BE2C (cell line): ENCODE measurements around the gene TSEN15.

ENCODE experiments used
- DNase-seq: peaks from one replicate; pipeline ENCODE4 v3.0.0-alpha.2; 2020
- H3K27me3 ChIP-seq: fragments of 250-450 bp; sonication (Bioruptor Pico); 2 replicates; pipeline ENCODE4 v1.5.1; 2020; ENCODE audit warnings: mild to moderate bottlenecking
- H3K36me3 ChIP-seq: fragments of 250-450 bp; sonication (Bioruptor Pico); 2 replicates; pipeline ENCODE4 v1.5.1; 2020; ENCODE audit warnings: mild to moderate bottlenecking
- H3K4me1 ChIP-seq: fragments of 250-450 bp; sonication (Bioruptor Pico); 2 replicates; pipeline ENCODE4 v1.5.1; 2020
- H3K4me3 ChIP-seq: 2 replicates; pipeline ENCODE4 v1.5.1; 2011; ENCODE audit warnings: low read depth, low read length
- H3K9me3 ChIP-seq: fragments of 250-450 bp; sonication (Bioruptor Pico); 2 replicates; pipeline ENCODE4 v1.5.1; 2020
- TF ChIP-seq, protein P1 (sequence below): IDR thresholded peaks from 2 replicates; pipeline ENCODE4 v1.5.1; 2012; ENCODE audit warnings: mild to moderate bottlenecking, low read depth, low read length

TSEN15 gene

GRCh38 chr1:184062640-184063286 is 11.2 kb downstream of the TSEN15 start:
- no peaks in the 10 kb centered on the region for H3K9me3 ChIP-seq
- H3K27me3 ChIP-seq = no peaks in the 10 kb centered on the region
- H3K4me3 ChIP-seq = no peak overlapping the region
- H3K4me1 ChIP-seq = no peaks in the 10 kb centered on the region
- TF ChIP-seq, protein P1, sequence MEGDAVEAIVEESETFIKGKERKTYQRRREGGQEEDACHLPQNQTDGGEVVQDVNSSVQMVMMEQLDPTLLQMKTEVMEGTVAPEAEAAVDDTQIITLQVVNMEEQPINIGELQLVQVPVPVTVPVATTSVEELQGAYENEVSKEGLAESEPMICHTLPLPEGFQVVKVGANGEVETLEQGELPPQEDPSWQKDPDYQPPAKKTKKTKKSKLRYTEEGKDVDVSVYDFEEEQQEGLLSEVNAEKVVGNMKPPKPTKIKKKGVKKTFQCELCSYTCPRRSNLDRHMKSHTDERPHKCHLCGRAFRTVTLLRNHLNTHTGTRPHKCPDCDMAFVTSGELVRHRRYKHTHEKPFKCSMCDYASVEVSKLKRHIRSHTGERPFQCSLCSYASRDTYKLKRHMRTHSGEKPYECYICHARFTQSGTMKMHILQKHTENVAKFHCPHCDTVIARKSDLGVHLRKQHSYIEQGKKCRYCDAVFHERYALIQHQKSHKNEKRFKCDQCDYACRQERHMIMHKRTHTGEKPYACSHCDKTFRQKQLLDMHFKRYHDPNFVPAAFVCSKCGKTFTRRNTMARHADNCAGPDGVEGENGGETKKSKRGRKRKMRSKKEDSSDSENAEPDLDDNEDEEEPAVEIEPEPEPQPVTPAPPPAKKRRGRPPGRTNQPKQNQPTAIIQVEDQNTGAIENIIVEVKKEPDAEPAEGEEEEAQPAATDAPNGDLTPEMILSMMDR = no peak
- DNase-seq = no peak
- H3K36me3 ChIP-seq = peaks cover 9% of the 10 kb centered on the region

- H3K36me3 ChIP-seq = peaks cover 6% of the 10 kb centered on the region
These were observed 14.0 kb downstream of the TSEN15 start for GRCh38 chr1:184065559-184065958.

DNA sequence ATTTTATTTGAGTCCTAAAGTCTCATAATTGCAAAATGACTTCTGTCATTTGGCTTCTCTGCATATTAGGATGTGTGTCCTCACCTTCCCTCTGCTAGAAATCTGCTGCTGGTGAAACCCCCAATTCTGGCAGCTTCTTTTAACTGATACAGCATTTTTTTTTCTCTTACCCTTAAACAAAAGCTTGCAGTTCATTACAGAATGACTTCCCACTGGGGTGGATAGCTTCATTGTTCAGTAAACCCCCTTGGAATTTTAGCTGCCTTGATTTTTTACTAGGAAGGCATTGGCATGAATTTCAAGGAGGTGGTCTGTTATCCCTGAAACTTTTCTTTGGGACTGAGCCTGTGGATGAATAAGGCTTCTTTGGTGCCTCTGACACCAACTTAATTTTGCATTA is 16.8 kb downstream of the TSEN15 start:
- H3K9me3 ChIP-seq = no peaks in the 10 kb centered on the region
- DNase-seq = no peak
- TF ChIP-seq, protein P1 = no peak
- H3K4me3 ChIP-seq = no peak overlapping the region
- H3K4me1 ChIP-seq = no peaks in the 10 kb centered on the region
- no peaks in the 10 kb centered on the region for H3K27me3 ChIP-seq
- H3K36me3 ChIP-seq = peaks cover 6% of the 10 kb centered on the region

More at GRCh38 chr1:184065559-184065958, 14.0 kb downstream of the TSEN15 start:
- no peak for DNase-seq
- no peaks in the 10 kb centered on the region for H3K9me3 ChIP-seq
- no peaks in the 10 kb centered on the region for H3K4me1 ChIP-seq
- H3K27me3 ChIP-seq = no peaks in the 10 kb centered on the region
- no peak overlapping the region for H3K4me3 ChIP-seq
- TF ChIP-seq, protein P1 = no peak

DNA sequence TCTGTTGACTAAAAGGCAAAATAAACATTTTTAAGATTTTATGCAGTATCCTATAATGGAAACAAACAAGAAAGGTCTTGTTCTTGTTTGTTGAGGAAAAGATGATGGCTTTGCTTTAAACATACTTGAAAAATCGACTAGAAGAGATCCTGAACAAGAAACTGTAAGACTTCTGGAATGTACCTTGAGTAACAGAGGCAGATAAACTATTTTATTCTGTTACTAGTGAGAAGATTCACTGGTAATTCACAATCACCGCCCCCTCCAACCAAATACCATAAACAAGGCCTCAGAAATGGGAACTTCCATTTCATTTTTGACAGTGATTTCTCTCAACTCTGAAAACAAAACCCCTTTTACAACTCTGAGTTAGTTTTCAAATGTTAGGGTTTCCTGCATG is 18.1 kb downstream of the TSEN15 start:
- H3K4me1 ChIP-seq = no peaks in the 10 kb centered on the region
- TF ChIP-seq, protein P1 = no peak
- no peaks in the 10 kb centered on the region for H3K27me3 ChIP-seq
- no peak for DNase-seq
- H3K36me3 ChIP-seq = peaks cover 6% of the 10 kb centered on the region
- H3K9me3 ChIP-seq = no peaks in the 10 kb centered on the region
- H3K4me3 ChIP-seq = no peak overlapping the region

GRCh38 chr1:184072376-184072775 is 20.8 kb downstream of the TSEN15 start:
- peaks cover 4% of the 10 kb centered on the region for H3K4me1 ChIP-seq
- TF ChIP-seq, protein P1 = no peak
- no peaks in the 10 kb centered on the region for H3K36me3 ChIP-seq
- H3K9me3 ChIP-seq = no peaks in the 10 kb centered on the region
- DNase-seq = no peak
- no peak overlapping the region for H3K4me3 ChIP-seq
- H3K27me3 ChIP-seq = no peaks in the 10 kb centered on the region

GRCh38 chr1:184074383-184074782 is 22.9 kb downstream of the TSEN15 start:
- no peak for DNase-seq
- H3K9me3 ChIP-seq = no peaks in the 10 kb centered on the region
- no peaks in the 10 kb centered on the region for H3K36me3 ChIP-seq
- peaks cover 4% of the 10 kb centered on the region for H3K4me1 ChIP-seq
- no peaks in the 10 kb centered on the region for H3K27me3 ChIP-seq
- TF ChIP-seq, protein P1 = no peak
- H3K4me3 ChIP-seq = no peak overlapping the region
